HG02973 (cell line): ENCODE data around the gene CD48.

Experiments
- ATAC-seq: cut with Tn5 transposase; IDR thresholded peaks from one replicate; pipeline ENCODE4 v1.9.1; 2021; ENCODE audit warnings: moderate library complexity; ENCODE audit not compliant: unreplicated experiment

CD48 gene

GRCh38 chr1:160636547-160636946, 75.1 kb downstream of the CD48 start:
- ATAC-seq, result no peak

GRCh38 chr1:160636076-160636475, 75.5 kb downstream of the CD48 start:
- no peak for ATAC-seq

- ATAC-seq, result no peak
These were observed 76.8 kb downstream of the CD48 start for GRCh38 chr1:160634543-160635491.

- no peak for ATAC-seq
These were observed 78.2 kb downstream of the CD48 start for GRCh38 chr1:160633330-160633903.

- no peak for ATAC-seq
These were observed 79.5 kb downstream of the CD48 start for GRCh38 chr1:160631983-160632625.

GRCh38 chr1:160630523-160631451, 80.8 kb downstream of the CD48 start:
- no peak for ATAC-seq

- ATAC-seq, result no peak
These were observed 82.1 kb downstream of the CD48 start for GRCh38 chr1:160629286-160630210.

GRCh38 chr1:160628799-160629263, 82.8 kb downstream of the CD48 start:
- ATAC-seq, result no peak
